Omental fat pad (tissue), 4 donors: ENCODE results near the gene PROS1. TPM values are rescaled to one million over a fixed set of nuclear protein-coding genes. Genes with fewer than 3 reads are reported as not detected.
"Not testable (repeated sequence)": the region's sequence is repeated elsewhere in the genome, so short reads cannot be mapped to it uniquely, and the experiment has no call there.

Experiments
- ATAC-seq: fragments of 150-250 bp; one replicate; pipeline ENCODE4 v1.9.1; 2016; ENCODE audit warnings: mild to moderate bottlenecking, moderate library complexity; ENCODE audit not compliant: low FRiP score
- DNase-seq: peaks from one replicate; pipeline ENCODE4 v3.0.0-alpha.2; 2019; ENCODE audit warnings: low spot score
- CTCF ChIP-seq, 3 donors: fragments of 450-650 bp; IDR thresholded peaks; one replicate each; pipeline ENCODE4 v1.5.1; 2016 to 2017; ENCODE audit warnings: antibody characterized with exemption in 3 of 3, mild to moderate bottlenecking in 3 of 3, moderate library complexity in 2 of 3
- total RNA-seq, 4 donors: library from RNA; depleted of rRNA; stranded (reverse); fragments of >200 nt; gene quantifications; one replicate each; pipeline ENCODE4 v1.1.0, GENCODE V29; 2016

PROS1 gene
- total RNA-seq, 4 donors from 2014 or later, result 46.5 to 98.8 (median 63.9) TPM

- no peak for TF ChIP-seq CTCF (IDR thresholded peaks at IDR 0.05)
- no peak for ATAC-seq
- no peak for DNase-seq
These were observed 62.5 kb downstream of the PROS1 start for GRCh38 chr3:93911206-93911605.

- ATAC-seq (no peak), DNase-seq (no peak)
- TF ChIP-seq CTCF (IDR thresholded peaks at IDR 0.05), result no peak
These were observed 63.6 kb downstream of the PROS1 start for GRCh38 chr3:93910097-93910496.

GRCh38 chr3:93907132-93907531 is 66.6 kb downstream of the PROS1 start:
- DNase-seq, result no peak
- no peak for ATAC-seq
- no peak for TF ChIP-seq CTCF (IDR thresholded peaks at IDR 0.05)

GRCh38 chr3:93906245-93906644 is 67.5 kb downstream of the PROS1 start:
- TF ChIP-seq CTCF (IDR thresholded peaks at IDR 0.05), result no peak
- ATAC-seq (no peak), DNase-seq (no peak)

- DNase-seq (no peak), ATAC-seq (no peak)
- TF ChIP-seq CTCF (IDR thresholded peaks at IDR 0.05), result no peak
These were observed 69.1 kb downstream of the PROS1 start for GRCh38 chr3:93904568-93904967.

GRCh38 chr3:93878250-93879017 is 95.3 kb downstream of the PROS1 start:
- not testable (repeated sequence) for ATAC-seq, DNase-seq

- not testable (repeated sequence) for DNase-seq, ATAC-seq
These were observed 96.3 kb downstream of the PROS1 start for GRCh38 chr3:93877427-93877826.

GRCh38 chr3:93873412-93873811 is 100.3 kb downstream of the PROS1 start:
- ATAC-seq, DNase-seq: not testable (repeated sequence)

GRCh38 chr3:93867425-93867824 is 106.3 kb downstream of the PROS1 start:
- ATAC-seq, result no peak
- DNase-seq, result no peak
- TF ChIP-seq CTCF (IDR thresholded peaks at IDR 0.05), result no peak
